Liver (tissue), 9 donors: ENCODE measurements around the gene KCNIP4. TPM values are rescaled to one million over a fixed set of nuclear protein-coding genes. Genes with fewer than 3 reads are reported as not detected.

Source experiments
- DNase-seq: peaks from one replicate; pipeline ENCODE4 v3.0.0-alpha.2; 2017; ENCODE audit warnings: low spot score
- H3K27ac ChIP-seq, 2 donors: one replicate each; pipeline ENCODE4 v1.7.0; 2013; ENCODE audit warnings: inconsistent platforms in 2 of 2, low read length in 2 of 2, control low read depth in 1 of 2, low read depth in 1 of 2, mild to moderate bottlenecking in 1 of 2
- H3K27me3 ChIP-seq, 4 donors: one replicate each; pipeline versions ENCODE4 v1.6.1 to v1.7.0; 2013; ENCODE audit warnings: low read length in 3 of 4, inconsistent platforms in 1 of 4, mild to moderate bottlenecking in 1 of 4, moderate library complexity in 1 of 4; ENCODE audit not compliant: control insufficient read depth in 4 of 4, insufficient read depth in 4 of 4
- H3K36me3 ChIP-seq, 4 donors: one replicate each; pipeline versions ENCODE4 v1.6.1 to v1.7.0; 2013; ENCODE audit warnings: low read length in 3 of 4, mild to moderate bottlenecking in 3 of 4, low read depth in 1 of 4, moderate library complexity in 1 of 4; ENCODE audit not compliant: control insufficient read depth in 4 of 4, insufficient read depth in 3 of 4
- H3K4me1 ChIP-seq, 4 donors: one replicate each; pipeline versions ENCODE4 v1.6.1 to v1.7.0; 2013; ENCODE audit warnings: low read length in 3 of 4, mild to moderate bottlenecking in 3 of 4, moderate library complexity in 1 of 4; ENCODE audit not compliant: control insufficient read depth in 4 of 4, insufficient read depth in 4 of 4
- H3K4me3 ChIP-seq, 3 donors: one replicate each; pipeline versions ENCODE4 v1.6.1 to v1.7.0; 2013; ENCODE audit warnings: low read length in 3 of 3, control low read depth in 1 of 3, low read depth in 1 of 3, mild to moderate bottlenecking in 1 of 3
- H3K9ac ChIP-seq, 2 donors: one replicate each; pipeline ENCODE4 v1.7.0; 2013; ENCODE audit warnings: low read length in 2 of 2, mild to moderate bottlenecking in 2 of 2, moderate library complexity in 2 of 2, control low read depth in 1 of 2, low read depth in 1 of 2
- H3K9me3 ChIP-seq, 4 donors: one replicate each; pipeline versions ENCODE4 v1.6.1 to v1.7.0; 2013; ENCODE audit warnings: low read length in 3 of 4; ENCODE audit not compliant: control insufficient read depth in 4 of 4
- EGR1 ChIP-seq, 2 donors: IDR thresholded peaks; 2 replicates each; pipeline ENCODE4 v1.6.1; 2016 to 2018; ENCODE audit warnings: antibody characterized with exemption in 2 of 2, low read depth in 2 of 2
- FOXA1 ChIP-seq: IDR thresholded peaks from 2 replicates; pipeline ENCODE4 v1.6.1; 2016; ENCODE audit warnings: antibody characterized with exemption
- FOXA2 ChIP-seq: IDR thresholded peaks from 2 replicates; pipeline ENCODE4 v1.6.1; 2016; ENCODE audit warnings: antibody characterized with exemption
- GABPA ChIP-seq, 2 donors: IDR thresholded peaks in 1 of 2; conservative IDR thresholded peaks in 1 of 2; 2 replicates each; pipeline ENCODE4 v1.6.1; 2016; ENCODE audit warnings: antibody characterized with exemption in 2 of 2, mild to moderate bottlenecking in 1 of 2, moderate library complexity in 1 of 2
- HNF4A ChIP-seq, 2 donors: conservative IDR thresholded peaks; 2 replicates each; pipeline ENCODE4 v1.6.1; 2016; ENCODE audit warnings: antibody characterized with exemption in 2 of 2, mild to moderate bottlenecking in 2 of 2
- HNF4G ChIP-seq: IDR thresholded peaks from 2 replicates; pipeline ENCODE4 v1.6.1; 2016; ENCODE audit warnings: antibody characterized with exemption
- JUND ChIP-seq, 2 donors: IDR thresholded peaks; 2 replicates each; pipeline ENCODE4 v1.6.1; 2016; ENCODE audit warnings: antibody characterized with exemption in 2 of 2
- NR2F2 ChIP-seq: IDR thresholded peaks from 2 replicates; pipeline ENCODE4 v1.6.1; 2016; ENCODE audit warnings: antibody characterized with exemption
- RAD21 ChIP-seq, 2 donors: IDR thresholded peaks; 2 replicates each; pipeline ENCODE4 v1.6.1; 2016; ENCODE audit warnings: antibody characterized with exemption in 2 of 2, mild to moderate bottlenecking in 2 of 2
- RXRA ChIP-seq, 2 donors: IDR thresholded peaks; 2 replicates each; pipeline ENCODE4 v1.6.1; 2017 to 2018; ENCODE audit warnings: antibody characterized with exemption in 2 of 2, mild to moderate bottlenecking in 1 of 2
- SP1 ChIP-seq: IDR thresholded peaks from 2 replicates; pipeline ENCODE4 v1.6.1; 2018; ENCODE audit warnings: antibody characterized with exemption, mild to moderate bottlenecking
- TAF1 ChIP-seq: conservative IDR thresholded peaks from 2 replicates; pipeline ENCODE4 v1.6.1; 2016; ENCODE audit warnings: antibody characterized with exemption, mild to moderate bottlenecking
- YY1 ChIP-seq: IDR thresholded peaks from 2 replicates; pipeline ENCODE4 v1.6.1; 2016; ENCODE audit warnings: antibody characterized with exemption, mild to moderate bottlenecking
- WGBS: extraction: QIAGEN DNeasy Blood & Tissue Kit; methylation state at CpG from one replicate; pipeline ENCODE4 v1.1.7; 2013; 5-methylcytosine and 5-hydroxymethylcytosine counted together
- polyA plus RNA-seq, 2 donors: library from polyadenylated mRNA; stranded (reverse) in 1 of 2; unstranded in 1 of 2; fragments of 200-250 nt in 1 of 2; fragments of >200 nt in 1 of 2; fragmentation: Nextera tagmentation in 1 of 2; extraction: Ambion mirVana in 1 of 2; gene quantifications; one replicate each; pipeline versions ENCODE4 v1.2.1 to v1.2.3, GENCODE V29; 2013 to 2015
- total RNA-seq, 2 donors: library from RNA; depleted of rRNA; stranded (reverse); fragments of >200 nt; gene quantifications; one replicate each; pipeline ENCODE4 v1.2.3, GENCODE V29; 2014
- TF ChIP-seq, protein P1 (sequence below): IDR thresholded peaks from 2 replicates; pipeline ENCODE4 v1.6.1; 2016; ENCODE audit warnings: antibody characterized with exemption
- TF ChIP-seq, protein P2 (sequence below): fragments of 150-350 bp; IDR thresholded peaks from 2 replicates; pipeline ENCODE4 v1.5.1; 2017; ENCODE audit warnings: improper control_type of control experiment, low read depth, low read length; ENCODE audit not compliant: missing input control
- TF ChIP-seq, protein P3 (sequence below): IDR thresholded peaks from 2 replicates; pipeline ENCODE4 v1.6.1; 2016; ENCODE audit warnings: antibody characterized with exemption
- TF ChIP-seq, protein P4 (sequence below): IDR thresholded peaks from 2 replicates; pipeline ENCODE4 v1.6.1; 2016; ENCODE audit warnings: antibody characterized with exemption
- TF ChIP-seq, protein P5 (sequence below): IDR thresholded peaks from 2 replicates; pipeline ENCODE4 v1.6.1; 2016; ENCODE audit warnings: antibody characterized with exemption, mild to moderate bottlenecking
- donor health status: healthy.
- donor health status: healthy.
- donor health status: healthy.
- donor health status: healthy.
- donor health status: healthy.

The KCNIP4 gene
- total and polyA plus RNA-seq, 4 donors: 0.08 to 0.14 TPM; not detected in 2

DNA sequence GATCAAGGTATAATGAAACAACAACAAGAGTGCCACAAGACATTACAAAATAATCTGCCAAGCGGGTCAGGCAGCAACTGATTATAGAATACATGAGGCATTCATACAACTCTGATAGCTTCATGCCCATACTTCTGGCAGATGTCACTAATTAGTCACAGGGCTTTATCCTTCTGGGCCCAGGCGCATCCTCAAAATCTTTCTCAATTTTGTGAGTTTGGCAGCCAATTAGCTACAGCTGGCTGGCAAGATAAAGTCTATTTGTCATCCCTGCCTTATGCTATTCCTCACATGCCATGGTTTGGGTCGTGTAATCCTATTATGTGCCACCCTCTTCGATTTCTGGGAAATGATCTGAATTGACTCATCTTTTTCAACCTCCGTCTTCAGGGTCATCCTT lies 994.0 kb downstream of the KCNIP4 start:
- H3K4me3 ChIP-seq: no peak overlapping the region
- H3K36me3 ChIP-seq: no peaks in the 10 kb centered on the region
- TF ChIP-seq RAD21 (IDR thresholded peaks at IDR 0.05): no peak
- TF ChIP-seq HNF4A (conservative IDR thresholded peaks at IDR 0.05): no peak
- no peak for TF ChIP-seq TAF1
- no peak for TF ChIP-seq NR2F2
- TF ChIP-seq, protein P1, sequence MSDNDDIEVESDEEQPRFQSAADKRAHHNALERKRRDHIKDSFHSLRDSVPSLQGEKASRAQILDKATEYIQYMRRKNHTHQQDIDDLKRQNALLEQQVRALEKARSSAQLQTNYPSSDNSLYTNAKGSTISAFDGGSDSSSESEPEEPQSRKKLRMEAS: no peak
- TF ChIP-seq, protein P2, sequence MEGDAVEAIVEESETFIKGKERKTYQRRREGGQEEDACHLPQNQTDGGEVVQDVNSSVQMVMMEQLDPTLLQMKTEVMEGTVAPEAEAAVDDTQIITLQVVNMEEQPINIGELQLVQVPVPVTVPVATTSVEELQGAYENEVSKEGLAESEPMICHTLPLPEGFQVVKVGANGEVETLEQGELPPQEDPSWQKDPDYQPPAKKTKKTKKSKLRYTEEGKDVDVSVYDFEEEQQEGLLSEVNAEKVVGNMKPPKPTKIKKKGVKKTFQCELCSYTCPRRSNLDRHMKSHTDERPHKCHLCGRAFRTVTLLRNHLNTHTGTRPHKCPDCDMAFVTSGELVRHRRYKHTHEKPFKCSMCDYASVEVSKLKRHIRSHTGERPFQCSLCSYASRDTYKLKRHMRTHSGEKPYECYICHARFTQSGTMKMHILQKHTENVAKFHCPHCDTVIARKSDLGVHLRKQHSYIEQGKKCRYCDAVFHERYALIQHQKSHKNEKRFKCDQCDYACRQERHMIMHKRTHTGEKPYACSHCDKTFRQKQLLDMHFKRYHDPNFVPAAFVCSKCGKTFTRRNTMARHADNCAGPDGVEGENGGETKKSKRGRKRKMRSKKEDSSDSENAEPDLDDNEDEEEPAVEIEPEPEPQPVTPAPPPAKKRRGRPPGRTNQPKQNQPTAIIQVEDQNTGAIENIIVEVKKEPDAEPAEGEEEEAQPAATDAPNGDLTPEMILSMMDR: no peak
- no peak for TF ChIP-seq SP1
- TF ChIP-seq EGR1 (IDR thresholded peaks at IDR 0.05; ENCODE audit: low read depth in 2 of 2): no peak
- no peak for TF ChIP-seq FOXA2
- no peak for TF ChIP-seq FOXA1
- no peak for TF ChIP-seq JUND (IDR thresholded peaks at IDR 0.05)
- TF ChIP-seq, protein P3, sequence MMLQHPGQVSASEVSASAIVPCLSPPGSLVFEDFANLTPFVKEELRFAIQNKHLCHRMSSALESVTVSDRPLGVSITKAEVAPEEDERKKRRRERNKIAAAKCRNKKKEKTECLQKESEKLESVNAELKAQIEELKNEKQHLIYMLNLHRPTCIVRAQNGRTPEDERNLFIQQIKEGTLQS: no peak
- no peak for TF ChIP-seq YY1
- TF ChIP-seq, protein P4, sequence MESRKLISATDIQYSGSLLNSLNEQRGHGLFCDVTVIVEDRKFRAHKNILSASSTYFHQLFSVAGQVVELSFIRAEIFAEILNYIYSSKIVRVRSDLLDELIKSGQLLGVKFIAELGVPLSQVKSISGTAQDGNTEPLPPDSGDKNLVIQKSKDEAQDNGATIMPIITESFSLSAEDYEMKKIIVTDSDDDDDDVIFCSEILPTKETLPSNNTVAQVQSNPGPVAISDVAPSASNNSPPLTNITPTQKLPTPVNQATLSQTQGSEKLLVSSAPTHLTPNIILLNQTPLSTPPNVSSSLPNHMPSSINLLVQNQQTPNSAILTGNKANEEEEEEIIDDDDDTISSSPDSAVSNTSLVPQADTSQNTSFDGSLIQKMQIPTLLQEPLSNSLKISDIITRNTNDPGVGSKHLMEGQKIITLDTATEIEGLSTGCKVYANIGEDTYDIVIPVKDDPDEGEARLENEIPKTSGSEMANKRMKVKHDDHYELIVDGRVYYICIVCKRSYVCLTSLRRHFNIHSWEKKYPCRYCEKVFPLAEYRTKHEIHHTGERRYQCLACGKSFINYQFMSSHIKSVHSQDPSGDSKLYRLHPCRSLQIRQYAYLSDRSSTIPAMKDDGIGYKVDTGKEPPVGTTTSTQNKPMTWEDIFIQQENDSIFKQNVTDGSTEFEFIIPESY: no peak
- TF ChIP-seq HNF4G: no peak
- no peak for TF ChIP-seq GABPA (IDR thresholded peaks at IDR 0.05 in 1 of 2, conservative IDR thresholded peaks at IDR 0.05 in 1 of 2)
- no peak overlapping the region for H3K9ac ChIP-seq
- H3K27me3 ChIP-seq: no peaks in the 10 kb centered on the region
- no peak overlapping the region for H3K27ac ChIP-seq
- H3K4me1 ChIP-seq: no peaks in the 10 kb centered on the region
- no peak for DNase-seq
- 73% methylated on average over 5 of the region's 5 CpGs for WGBS
- H3K9me3 ChIP-seq: no peaks in the 10 kb centered on the region

DNA sequence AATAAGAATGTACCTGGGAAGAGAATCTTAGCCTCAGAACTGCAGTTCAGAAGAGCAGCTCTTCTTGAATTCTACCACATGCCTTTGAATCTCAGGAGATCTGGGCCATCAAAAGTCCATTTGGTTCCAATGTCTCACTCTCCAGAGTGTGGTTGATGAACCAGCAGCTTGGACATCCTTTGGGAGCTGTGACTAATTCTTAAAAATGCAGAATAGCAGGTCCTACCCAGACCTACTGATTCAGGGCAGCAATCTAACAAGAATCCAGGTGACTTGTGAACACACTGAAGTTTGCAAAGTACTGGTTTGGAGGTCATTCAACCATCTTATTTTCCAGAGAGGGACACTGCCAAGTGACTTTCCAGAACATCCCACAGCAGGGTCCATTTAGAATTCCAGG lies 1003.6 kb downstream of the KCNIP4 start:
- TF ChIP-seq, protein P1: no peak
- no peak for TF ChIP-seq HNF4G
- TF ChIP-seq FOXA1: no peak
- no peak for TF ChIP-seq HNF4A (conservative IDR thresholded peaks at IDR 0.05)
- TF ChIP-seq, protein P2: no peak
- no peak for TF ChIP-seq TAF1
- TF ChIP-seq, protein P4: no peak
- TF ChIP-seq RXRA (IDR thresholded peaks at IDR 0.05): no peak
- no peak for TF ChIP-seq FOXA2
- TF ChIP-seq, protein P5, sequence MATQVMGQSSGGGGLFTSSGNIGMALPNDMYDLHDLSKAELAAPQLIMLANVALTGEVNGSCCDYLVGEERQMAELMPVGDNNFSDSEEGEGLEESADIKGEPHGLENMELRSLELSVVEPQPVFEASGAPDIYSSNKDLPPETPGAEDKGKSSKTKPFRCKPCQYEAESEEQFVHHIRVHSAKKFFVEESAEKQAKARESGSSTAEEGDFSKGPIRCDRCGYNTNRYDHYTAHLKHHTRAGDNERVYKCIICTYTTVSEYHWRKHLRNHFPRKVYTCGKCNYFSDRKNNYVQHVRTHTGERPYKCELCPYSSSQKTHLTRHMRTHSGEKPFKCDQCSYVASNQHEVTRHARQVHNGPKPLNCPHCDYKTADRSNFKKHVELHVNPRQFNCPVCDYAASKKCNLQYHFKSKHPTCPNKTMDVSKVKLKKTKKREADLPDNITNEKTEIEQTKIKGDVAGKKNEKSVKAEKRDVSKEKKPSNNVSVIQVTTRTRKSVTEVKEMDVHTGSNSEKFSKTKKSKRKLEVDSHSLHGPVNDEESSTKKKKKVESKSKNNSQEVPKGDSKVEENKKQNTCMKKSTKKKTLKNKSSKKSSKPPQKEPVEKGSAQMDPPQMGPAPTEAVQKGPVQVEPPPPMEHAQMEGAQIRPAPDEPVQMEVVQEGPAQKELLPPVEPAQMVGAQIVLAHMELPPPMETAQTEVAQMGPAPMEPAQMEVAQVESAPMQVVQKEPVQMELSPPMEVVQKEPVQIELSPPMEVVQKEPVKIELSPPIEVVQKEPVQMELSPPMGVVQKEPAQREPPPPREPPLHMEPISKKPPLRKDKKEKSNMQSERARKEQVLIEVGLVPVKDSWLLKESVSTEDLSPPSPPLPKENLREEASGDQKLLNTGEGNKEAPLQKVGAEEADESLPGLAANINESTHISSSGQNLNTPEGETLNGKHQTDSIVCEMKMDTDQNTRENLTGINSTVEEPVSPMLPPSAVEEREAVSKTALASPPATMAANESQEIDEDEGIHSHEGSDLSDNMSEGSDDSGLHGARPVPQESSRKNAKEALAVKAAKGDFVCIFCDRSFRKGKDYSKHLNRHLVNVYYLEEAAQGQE: no peak
- no peak for TF ChIP-seq EGR1 (IDR thresholded peaks at IDR 0.05; ENCODE audit: low read depth in 2 of 2)
- TF ChIP-seq YY1: no peak
- TF ChIP-seq SP1: no peak
- TF ChIP-seq JUND (IDR thresholded peaks at IDR 0.05): no peak
- no peak for TF ChIP-seq GABPA (IDR thresholded peaks at IDR 0.05 in 1 of 2, conservative IDR thresholded peaks at IDR 0.05 in 1 of 2)
- TF ChIP-seq, protein P3: no peak
- no peak for TF ChIP-seq NR2F2
- TF ChIP-seq RAD21 (IDR thresholded peaks at IDR 0.05): no peak
- H3K36me3 ChIP-seq: no peaks in the 10 kb centered on the region
- H3K27ac ChIP-seq: no peak overlapping the region
- H3K4me3 ChIP-seq: no peak overlapping the region
- H3K27me3 ChIP-seq: no peaks in the 10 kb centered on the region
- no peak for DNase-seq
- no peak overlapping the region for H3K9ac ChIP-seq
- no peaks in the 10 kb centered on the region for H3K9me3 ChIP-seq
- no peaks in the 10 kb centered on the region for H3K4me1 ChIP-seq
